ENCODE measurements around the gene CHSY1.

Gene CHSY1

GRCh38 chr15:101173233-101174119, 78.4 kb downstream of the CHSY1 start:
- CTCF ChIA-PET: interaction anchor here (1.7 kb wide), 1 partner anchor 9 kb away, joined by 5 read pairs; no protein-coding TSS in a partner anchor
- POLR2A ChIA-PET: no interaction called here
- DNase-seq (ENCODE audit: low read depth, low spot score): no peak
- H3K4me3 ChIP-seq (ENCODE audit: low read depth, low read length): no peak overlapping the region
- TF ChIP-seq CTCF (IDR thresholded peaks at IDR 0.05; ENCODE audit: insufficient read depth, low read length, missing control alignments): no peak

- CTCF ChIA-PET: interaction anchor here (1.0 to 1.7 kb wide), 2 partner anchors 10 to 12 kb away, joined by 3 to 5 read pairs; no protein-coding TSS in a partner anchor
- DNase-seq (ENCODE audit: low read depth, low spot score): no peak
- POLR2A ChIA-PET: no interaction called here
- no peak for TF ChIP-seq CTCF (IDR thresholded peaks at IDR 0.05; ENCODE audit: insufficient read depth, low read length, missing control alignments)
- no peak overlapping the region for H3K4me3 ChIP-seq (ENCODE audit: low read depth, low read length)
Measured at GRCh38 chr15:101172501-101173071, 79.3 kb downstream of the CHSY1 start.

- no peak for TF ChIP-seq CTCF (IDR thresholded peaks at IDR 0.05; ENCODE audit: insufficient read depth, low read length, missing control alignments)
- no peak overlapping the region for H3K4me3 ChIP-seq (ENCODE audit: low read depth, low read length)
- CTCF ChIA-PET: interaction anchor here (1.0 to 1.7 kb wide), 2 partner anchors 11 to 12 kb away, joined by 3 to 5 read pairs; no protein-coding TSS in a partner anchor
- POLR2A ChIA-PET: no interaction called here
- no peak for DNase-seq (ENCODE audit: low read depth, low spot score)
Measured at GRCh38 chr15:101171954-101172353, 79.9 kb downstream of the CHSY1 start.

- ChIA-PET POLR2A (no interaction called here), CTCF (interaction anchor here (0.9 to 1.2 kb wide), 2 partner anchors 11 to 44 kb away, joined by 3 read pairs; no protein-coding TSS in a partner anchor)
- no peak for DNase-seq (ENCODE audit: low read depth, low spot score)
- TF ChIP-seq CTCF (IDR thresholded peaks at IDR 0.05; ENCODE audit: insufficient read depth, low read length, missing control alignments): no peak
- no peak overlapping the region for H3K4me3 ChIP-seq (ENCODE audit: low read depth, low read length)
Measured at GRCh38 chr15:101170568-101171350, 81.1 kb downstream of the CHSY1 start.

- H3K4me3 ChIP-seq (ENCODE audit: low read depth, low read length): no peak overlapping the region
- TF ChIP-seq CTCF (IDR thresholded peaks at IDR 0.05; ENCODE audit: insufficient read depth, low read length, missing control alignments): no peak
- no peak for DNase-seq (ENCODE audit: low read depth, low spot score)
- POLR2A ChIA-PET: no interaction called here
- CTCF ChIA-PET: interaction anchor here (0.9 to 1.2 kb wide), 2 partner anchors 12 to 46 kb away, joined by 3 read pairs; no protein-coding TSS in a partner anchor
Measured at GRCh38 chr15:101169495-101170071, 82.3 kb downstream of the CHSY1 start.
